ENCODE results near the gene TNNT2.

The TNNT2 gene

GRCh38 chr1:201369209-201369608 is 8.3 kb downstream of the TNNT2 start:
- H3K27ac ChIP-seq, result no peak overlapping the region
- TF ChIP-seq CTCF (conservative IDR thresholded peaks at IDR 0.05), result no peak

- no peak overlapping the region for H3K27ac ChIP-seq
- TF ChIP-seq CTCF (conservative IDR thresholded peaks at IDR 0.05), result no peak
Observed at GRCh38 chr1:201366696-201367095, 10.8 kb downstream of the TNNT2 start.

GRCh38 chr1:201365251-201365650 is 12.2 kb downstream of the TNNT2 start:
- H3K27ac ChIP-seq, result no peak overlapping the region
- TF ChIP-seq CTCF (conservative IDR thresholded peaks at IDR 0.05), result no peak

GRCh38 chr1:201364808-201365105 is 12.7 kb downstream of the TNNT2 start:
- H3K27ac ChIP-seq, result no peak overlapping the region
- no peak for TF ChIP-seq CTCF (conservative IDR thresholded peaks at IDR 0.05)

GRCh38 chr1:201363467-201363866 is 14.0 kb downstream of the TNNT2 start:
- no peak overlapping the region for H3K27ac ChIP-seq
- TF ChIP-seq CTCF (conservative IDR thresholded peaks at IDR 0.05), result no peak

GRCh38 chr1:201362906-201363305 is 14.6 kb downstream of the TNNT2 start:
- no peak for TF ChIP-seq CTCF (conservative IDR thresholded peaks at IDR 0.05)
- H3K27ac ChIP-seq, result no peak overlapping the region

- H3K27ac ChIP-seq, result no peak overlapping the region
- peak; percentile 87 for TF ChIP-seq CTCF (conservative IDR thresholded peaks at IDR 0.05)
Observed at GRCh38 chr1:201361652-201362504, 15.6 kb downstream of the TNNT2 start.
